Esophagus (tissue), 2 donors: ENCODE data around the gene MAP2K3. TPM values are rescaled to one million over a fixed set of nuclear protein-coding genes. Genes with fewer than 3 reads are reported as not detected.
A peak's percentile ranks its signal among the peaks of the same experiment; 100 is the strongest.

Source experiments
- H3K27ac ChIP-seq, 2 donors: one replicate each; pipeline ENCODE4 v1.5.1; 2013; ENCODE audit warnings: low read depth in 2 of 2, mild to moderate bottlenecking in 2 of 2, inconsistent platforms in 1 of 2, low read length in 1 of 2, moderate library complexity in 1 of 2
- H3K27me3 ChIP-seq, 2 donors: one replicate each; pipeline ENCODE4 v1.6.1; 2013; ENCODE audit warnings: low read length in 2 of 2, control low read depth in 1 of 2, mild to moderate bottlenecking in 1 of 2; ENCODE audit not compliant: insufficient read depth in 2 of 2, control insufficient read depth in 1 of 2
- H3K36me3 ChIP-seq, 2 donors: one replicate each; pipeline ENCODE4 v1.6.1; 2013; ENCODE audit warnings: low read length in 1 of 2; ENCODE audit not compliant: control insufficient read depth in 2 of 2, insufficient read depth in 2 of 2
- H3K4me1 ChIP-seq, 2 donors: one replicate each; pipeline ENCODE4 v1.6.1; 2013; ENCODE audit warnings: low read length in 1 of 2; ENCODE audit not compliant: control insufficient read depth in 2 of 2, insufficient read depth in 2 of 2
- H3K4me3 ChIP-seq, 2 donors: one replicate each; pipeline ENCODE4 v1.5.1; 2013; ENCODE audit warnings: low read length in 2 of 2, mild to moderate bottlenecking in 2 of 2, low read depth in 1 of 2, moderate library complexity in 1 of 2
- H3K9me3 ChIP-seq, 2 donors: one replicate each; pipeline ENCODE4 v1.6.1; 2013; ENCODE audit warnings: mild to moderate bottlenecking in 2 of 2, low read depth in 1 of 2, low read length in 1 of 2, moderate library complexity in 1 of 2; ENCODE audit not compliant: control insufficient read depth in 2 of 2, insufficient read depth in 1 of 2
- WGBS, 2 donors: extraction: QIAGEN DNeasy Blood & Tissue Kit; methylation state at CpG; one replicate each; pipeline ENCODE4 v1.1.7; 2013; 5-methylcytosine and 5-hydroxymethylcytosine counted together
- polyA plus RNA-seq, 2 donors: library from polyadenylated mRNA; stranded (reverse); fragments of 200-250 nt; gene quantifications; one replicate each; pipeline ENCODE4 v1.2.3, GENCODE V29; 2013
- donor health status: healthy with polysubstance abuse.
- donor health status: Bipolar disorder and iron deficiency.

Gene MAP2K3
- polyA plus RNA-seq, 2 donors: 35.5 to 39.8 TPM

DNA sequence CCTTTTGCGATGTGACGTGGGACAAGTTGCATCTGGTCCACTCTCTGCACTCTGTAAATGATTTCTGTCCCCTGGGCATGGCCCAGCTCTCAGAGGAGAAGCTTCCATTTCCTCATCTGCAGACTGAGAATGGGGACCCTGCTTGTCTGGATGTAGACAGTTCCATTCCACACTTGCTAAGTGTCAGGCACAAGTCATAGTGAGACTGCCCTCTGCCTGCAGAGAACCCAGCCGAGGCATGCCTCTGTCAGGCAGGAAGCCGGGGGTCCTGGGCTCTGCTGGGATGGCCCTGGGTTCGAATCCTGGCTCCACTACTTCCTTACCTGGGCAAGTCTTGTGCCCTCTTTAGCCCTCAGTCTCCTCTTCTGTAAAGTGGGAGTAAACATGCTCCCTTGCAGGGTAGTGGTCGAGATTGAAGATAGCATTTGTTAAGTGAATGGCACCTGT lies 4.1 kb downstream of the MAP2K3 start:
- H3K4me1 ChIP-seq: peaks cover 9 to 43% of the 10 kb centered on the region in 2 donors
- H3K9me3 ChIP-seq: peaks cover 0 to 3% of the 10 kb centered on the region in 2 donors
- no peaks in the 10 kb centered on the region for H3K27me3 ChIP-seq
- H3K4me3 ChIP-seq: peak overlapping the region in 1 of 2 donors; percentile 3
- 46 to 51% methylated on average over 6 of the region's 6 CpGs for WGBS, 2 donors
- H3K36me3 ChIP-seq: peaks cover 0 to 16% of the 10 kb centered on the region in 2 donors
- H3K27ac ChIP-seq: peak overlapping the region; percentile 97 to 99

DNA sequence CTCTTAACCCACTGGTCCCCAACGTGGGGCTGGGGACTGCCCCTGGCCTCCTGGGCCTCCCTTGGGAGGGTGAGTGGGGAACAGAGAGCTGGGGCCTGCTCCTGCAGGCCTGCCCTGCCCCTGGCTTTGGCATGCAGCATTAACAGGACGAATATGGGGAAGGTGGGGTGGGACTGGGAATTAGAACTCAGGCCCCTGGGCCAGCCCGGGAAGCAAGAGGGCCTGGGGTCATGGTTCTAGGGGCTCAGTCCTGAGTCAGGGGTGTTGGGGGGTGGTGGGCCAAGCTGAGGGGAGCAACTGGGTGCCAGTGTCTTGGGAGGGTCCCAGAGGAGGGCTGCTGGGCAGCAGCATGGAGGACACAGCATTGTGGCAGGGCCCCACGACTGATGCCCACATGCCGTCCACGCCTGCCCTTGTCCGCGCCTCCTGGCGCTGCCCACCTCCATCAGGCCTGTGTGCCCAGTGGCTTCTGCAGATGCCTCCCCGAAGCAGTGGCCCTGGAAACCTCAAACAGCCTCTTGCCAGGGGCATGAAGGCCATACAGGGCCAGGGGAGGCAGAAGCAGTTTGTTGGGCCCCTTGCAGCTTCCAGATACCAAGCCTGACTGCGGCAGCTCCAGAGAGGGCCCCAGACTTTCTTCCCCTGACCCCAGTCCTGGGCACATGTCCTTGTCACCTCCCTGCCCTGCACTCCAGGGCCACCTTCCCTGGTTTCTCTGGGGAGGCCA lies 4.8 kb downstream of the MAP2K3 start:
- Histone ChIP-seq H3K27me3 (no peaks in the 10 kb centered on the region), H3K9me3 (peaks cover 0 to 4% of the 10 kb centered on the region in 2 donors), H3K27ac (peak overlapping the region in 1 of 2 donors; percentile 58), H3K4me1 (peaks cover 9 to 39% of the 10 kb centered on the region in 2 donors), H3K4me3 (no peak overlapping the region), H3K36me3 (peaks cover 0 to 16% of the 10 kb centered on the region in 2 donors)
- WGBS, 2 donors: 71 to 72% methylated on average over 11 of the region's 11 CpGs

DNA sequence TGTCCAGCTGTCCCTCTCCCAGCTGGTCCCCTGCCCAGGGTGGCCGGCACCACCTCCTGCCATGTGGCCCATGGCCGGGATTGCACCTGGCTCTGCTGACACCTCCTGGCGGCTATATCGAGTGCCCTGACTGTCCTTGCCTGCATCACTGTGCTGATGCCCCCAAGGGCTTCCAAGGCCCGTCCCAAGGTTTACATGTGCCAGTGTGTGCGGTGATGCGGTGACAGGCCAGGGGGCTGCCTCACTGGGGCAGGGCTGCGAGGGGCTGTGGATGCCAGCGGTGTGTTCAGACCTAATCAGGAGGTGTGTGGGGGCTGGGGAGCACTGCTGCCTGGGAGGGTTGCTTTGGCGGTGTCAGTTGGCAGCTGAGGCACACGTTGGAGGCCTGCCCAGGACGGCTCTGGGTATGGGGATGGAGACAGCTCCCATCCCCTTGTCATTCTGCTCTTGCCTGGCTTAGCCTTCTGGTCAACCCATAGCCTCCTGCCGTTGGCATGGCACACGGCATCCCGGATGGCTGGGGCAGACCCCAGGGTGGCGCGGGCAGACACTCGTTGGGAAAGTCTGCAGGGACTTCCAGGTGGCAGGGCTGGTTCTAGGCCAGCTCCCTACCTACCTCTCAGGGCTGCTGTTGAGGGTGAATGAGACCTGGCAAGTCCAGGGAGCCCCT lies 5.5 kb downstream of the MAP2K3 start:
- peaks cover 0 to 4% of the 10 kb centered on the region in 2 donors for H3K9me3 ChIP-seq
- WGBS, 2 donors: 41 to 45% methylated on average over 16 to 18 of the region's 18 CpGs
- peaks cover 13 to 39% of the 10 kb centered on the region in 2 donors for H3K4me1 ChIP-seq
- H3K36me3 ChIP-seq: peaks cover 0 to 16% of the 10 kb centered on the region in 2 donors
- H3K27ac ChIP-seq: peak overlapping the region in 1 of 2 donors; percentile 58
- no peak overlapping the region for H3K4me3 ChIP-seq
- no peaks in the 10 kb centered on the region for H3K27me3 ChIP-seq

DNA sequence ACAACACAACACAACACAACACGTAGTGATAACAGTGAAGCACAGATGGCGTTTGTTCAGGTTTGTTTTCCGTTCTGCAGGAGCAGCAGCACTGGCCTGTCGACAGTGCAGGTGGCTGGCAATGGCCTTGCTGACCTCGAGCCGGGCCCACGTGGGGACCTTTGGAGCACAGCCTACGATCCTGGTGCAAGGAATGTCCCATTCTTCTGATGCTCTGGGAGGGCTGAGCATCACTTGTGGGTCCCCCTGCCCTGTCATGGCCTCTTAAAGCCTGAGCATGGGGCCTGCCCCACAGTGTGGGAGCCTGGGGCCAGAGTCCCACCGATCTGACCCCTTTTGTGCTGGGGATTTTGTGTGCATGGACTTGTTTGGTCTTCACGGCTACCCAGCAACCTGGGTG lies 6.8 kb downstream of the MAP2K3 start:
- peaks cover 0 to 16% of the 10 kb centered on the region in 2 donors for H3K36me3 ChIP-seq
- peaks cover 16 to 46% of the 10 kb centered on the region in 2 donors for H3K4me1 ChIP-seq
- WGBS, 2 donors: 61 to 70% methylated on average over 10 of the region's 10 CpGs
- H3K27ac ChIP-seq: no peak overlapping the region
- H3K27me3 ChIP-seq: no peaks in the 10 kb centered on the region
- H3K4me3 ChIP-seq: no peak overlapping the region
- H3K9me3 ChIP-seq: peaks cover 0 to 4% of the 10 kb centered on the region in 2 donors

DNA sequence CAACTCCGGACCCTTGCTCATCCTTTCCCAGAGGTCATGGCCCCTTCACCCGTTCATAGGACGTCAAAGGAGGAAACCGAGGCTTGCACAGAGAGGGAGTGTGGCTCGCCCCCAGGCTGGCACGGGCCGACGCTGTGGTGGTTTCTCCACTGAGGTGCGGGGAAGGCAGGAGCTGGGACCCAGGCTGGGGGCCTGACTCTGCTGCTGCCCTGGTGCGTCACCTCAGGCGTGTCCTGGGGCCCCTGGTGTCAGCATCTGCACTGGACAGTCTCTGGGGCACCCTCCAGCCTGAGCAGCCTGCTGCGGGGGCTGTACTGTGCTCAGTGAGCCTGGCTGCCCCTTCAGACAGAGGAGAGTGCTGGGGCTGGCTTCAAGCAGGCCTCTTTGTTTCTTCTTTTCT lies 7.4 kb downstream of the MAP2K3 start:
- H3K27me3 ChIP-seq: no peaks in the 10 kb centered on the region
- H3K4me3 ChIP-seq: no peak overlapping the region
- peaks cover 0 to 16% of the 10 kb centered on the region in 2 donors for H3K36me3 ChIP-seq
- H3K27ac ChIP-seq: no peak overlapping the region
- peaks cover 17 to 45% of the 10 kb centered on the region in 2 donors for H3K4me1 ChIP-seq
- WGBS, 2 donors: 62 to 68% methylated on average over 12 of the region's 12 CpGs
- peaks cover 0 to 4% of the 10 kb centered on the region in 2 donors for H3K9me3 ChIP-seq

DNA sequence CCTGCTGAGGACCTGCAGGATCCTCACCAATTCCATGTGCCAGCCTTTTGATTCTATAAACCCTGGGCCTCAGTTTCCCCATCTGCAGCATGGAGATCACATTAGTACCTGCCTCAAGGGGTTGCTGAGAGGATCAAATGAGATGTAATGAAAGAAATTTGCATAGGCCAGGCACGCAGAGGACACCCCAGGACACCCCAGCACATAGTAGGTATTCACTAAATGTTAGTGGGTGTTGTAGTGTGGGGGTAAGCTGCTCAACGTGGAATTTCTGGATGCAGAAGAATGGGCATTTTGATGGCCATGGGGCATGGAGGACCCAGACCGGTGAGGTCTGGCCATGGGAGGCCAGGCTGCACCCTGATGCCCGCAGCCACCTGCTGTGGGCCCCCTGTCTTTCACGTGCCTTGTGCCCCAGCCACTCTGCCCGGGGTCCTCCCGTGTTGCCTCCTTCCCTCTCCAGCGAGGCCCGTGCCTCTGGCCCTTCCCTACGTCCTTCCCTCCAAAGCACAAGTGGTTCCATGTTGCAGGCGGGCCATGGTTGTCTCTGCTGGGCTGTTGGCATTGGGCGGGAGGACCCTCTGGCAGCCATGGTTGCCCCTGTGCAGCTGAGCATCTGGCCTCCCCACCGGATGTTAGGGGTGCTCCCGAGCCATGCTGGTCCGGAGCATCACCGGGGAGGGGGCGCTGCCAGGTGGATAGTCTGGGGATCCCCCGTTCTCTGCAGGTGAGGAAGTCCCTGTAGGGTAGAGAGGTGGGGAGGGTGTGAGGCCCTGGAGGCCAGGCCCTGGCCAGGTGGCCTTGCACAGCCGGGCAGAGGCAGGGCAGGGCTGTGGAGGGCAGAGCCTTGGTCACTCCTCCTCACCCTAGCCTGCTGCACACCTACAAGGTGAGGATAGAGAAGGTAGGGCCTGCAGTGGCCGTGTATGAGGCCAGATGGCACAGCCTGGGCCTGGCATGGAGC lies 8.6 kb downstream of the MAP2K3 start:
- Histone ChIP-seq H3K27ac (no peak overlapping the region), H3K4me1 (peaks cover 15 to 39% of the 10 kb centered on the region in 2 donors)

DNA sequence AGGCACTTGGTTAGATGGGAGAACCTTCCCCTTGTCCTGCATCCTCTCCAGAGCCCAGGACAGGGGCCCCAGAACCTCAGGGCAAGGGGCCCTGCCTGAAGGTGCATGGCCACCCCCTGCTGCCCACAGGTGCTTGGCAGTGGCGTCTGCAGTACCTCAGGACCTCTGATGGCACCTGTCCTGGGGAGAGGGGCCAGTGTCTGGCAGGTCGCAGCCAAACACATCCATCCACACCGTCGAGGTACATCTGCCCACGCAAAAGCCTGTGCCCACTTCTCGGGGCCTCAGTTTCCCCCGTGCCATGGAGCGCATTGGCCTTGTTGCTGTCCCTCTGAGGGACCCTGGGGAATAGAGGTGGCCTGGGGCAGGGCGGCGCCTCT lies 9.3 kb downstream of the MAP2K3 start:
- Histone ChIP-seq H3K4me3 (no peak overlapping the region), H3K9me3 (peaks cover 0 to 4% of the 10 kb centered on the region in 2 donors), H3K27me3 (no peaks in the 10 kb centered on the region), H3K4me1 (peaks cover 15 to 32% of the 10 kb centered on the region in 2 donors), H3K27ac (no peak overlapping the region), H3K36me3 (peaks cover 0 to 22% of the 10 kb centered on the region in 2 donors)
- 65 to 66% methylated on average over 10 of the region's 10 CpGs for WGBS, 2 donors

More for the DNA sequence above, 8.6 kb downstream of the MAP2K3 start:
- H3K9me3 ChIP-seq: peaks cover 0 to 4% of the 10 kb centered on the region in 2 donors
- H3K36me3 ChIP-seq: peaks cover 0 to 16% of the 10 kb centered on the region in 2 donors
- no peaks in the 10 kb centered on the region for H3K27me3 ChIP-seq
- no peak overlapping the region for H3K4me3 ChIP-seq
- WGBS, 2 donors: 79% methylated on average over 20 of the region's 20 CpGs

DNA sequence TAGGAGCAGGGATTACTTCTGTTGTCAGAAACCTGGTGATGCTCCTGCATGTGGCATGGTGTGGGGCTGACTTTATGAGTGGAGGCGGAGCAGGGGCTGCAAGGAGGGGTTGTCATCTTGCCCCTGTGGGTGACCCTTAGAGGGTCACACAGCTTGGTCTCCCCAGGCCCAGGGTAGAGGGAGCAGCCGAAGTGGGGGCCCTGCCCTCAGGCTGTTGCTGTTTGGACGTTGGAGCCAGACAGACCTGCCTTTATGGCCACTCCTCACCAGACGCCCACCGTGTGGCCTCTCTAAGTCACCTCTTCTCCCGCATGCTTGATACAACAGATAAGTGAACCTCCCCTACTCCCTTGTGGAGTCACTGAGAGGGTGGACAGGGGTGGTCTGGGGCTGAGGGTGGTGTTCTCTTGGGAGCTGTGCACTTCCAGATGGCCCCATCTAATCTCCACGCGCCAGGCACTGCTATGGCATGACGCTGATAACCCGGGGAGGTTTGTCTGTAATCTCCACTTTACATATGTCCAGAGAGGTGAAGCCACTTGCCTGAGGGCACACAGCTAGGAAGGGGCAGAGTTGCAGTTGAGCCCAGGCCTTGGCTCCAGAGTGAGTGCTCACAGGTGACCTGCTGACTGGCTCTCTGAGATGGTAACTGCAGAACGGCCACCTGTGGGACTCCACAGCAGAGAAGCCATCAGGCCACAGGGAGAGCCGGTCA lies 10.0 kb downstream of the MAP2K3 start:
- Histone ChIP-seq H3K27ac (no peak overlapping the region), H3K36me3 (peaks cover 0 to 26% of the 10 kb centered on the region in 2 donors), H3K27me3 (no peaks in the 10 kb centered on the region), H3K4me3 (no peak overlapping the region), H3K9me3 (peaks cover 0 to 4% of the 10 kb centered on the region in 2 donors), H3K4me1 (peaks cover 12 to 27% of the 10 kb centered on the region in 2 donors)
- whole genome bisulfite sequencing, 2 donors: 62 to 67% methylated on average over 12 of the region's 12 CpGs
